ENCODE data around the gene MAB21L3.

Gene MAB21L3

DNA sequence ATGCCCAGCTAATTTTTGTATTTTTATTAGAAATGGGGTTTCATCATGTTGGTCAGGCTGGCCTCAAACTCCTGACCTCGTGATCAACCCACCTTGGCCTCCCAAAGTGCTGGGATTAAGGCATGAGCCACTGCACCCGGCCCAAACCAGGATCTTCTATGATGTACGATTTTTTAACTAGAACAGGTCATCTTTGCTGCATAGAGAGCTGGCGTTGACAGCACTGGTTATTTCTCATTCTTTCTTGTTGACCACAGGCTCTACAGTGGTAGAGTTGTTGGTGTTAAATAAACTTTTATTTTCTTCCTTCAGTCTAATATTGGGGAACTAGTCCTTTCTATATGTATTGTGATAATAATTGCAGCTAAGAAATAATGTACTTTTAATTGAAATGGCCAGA is 3.8 kb upstream of the MAB21L3 start:
- Histone ChIP-seq H3K9me3 (ENCODE audit: control insufficient read depth, low read length) (no peaks in the 10 kb centered on the region), H3K4me1 (ENCODE audit: control insufficient read depth, insufficient read depth, low read length, poor library complexity, severe bottlenecking) (no peaks in the 10 kb centered on the region), H3K27ac (ENCODE audit: low read depth, low read length, severe bottlenecking) (no peak overlapping the region), H3K4me3 (ENCODE audit: extremely low read depth, insufficient read depth, low read length, poor library complexity, severe bottlenecking) (no peak overlapping the region), H3K36me3 (ENCODE audit: control insufficient read depth, insufficient read depth, low read length) (no peaks in the 10 kb centered on the region)
- WGBS, 2 experiments (ENCODE audit: insufficient coverage in 2 of 2), result 95 to 100% methylated on average over 2 to 3 of the region's 4 CpGs

DNA sequence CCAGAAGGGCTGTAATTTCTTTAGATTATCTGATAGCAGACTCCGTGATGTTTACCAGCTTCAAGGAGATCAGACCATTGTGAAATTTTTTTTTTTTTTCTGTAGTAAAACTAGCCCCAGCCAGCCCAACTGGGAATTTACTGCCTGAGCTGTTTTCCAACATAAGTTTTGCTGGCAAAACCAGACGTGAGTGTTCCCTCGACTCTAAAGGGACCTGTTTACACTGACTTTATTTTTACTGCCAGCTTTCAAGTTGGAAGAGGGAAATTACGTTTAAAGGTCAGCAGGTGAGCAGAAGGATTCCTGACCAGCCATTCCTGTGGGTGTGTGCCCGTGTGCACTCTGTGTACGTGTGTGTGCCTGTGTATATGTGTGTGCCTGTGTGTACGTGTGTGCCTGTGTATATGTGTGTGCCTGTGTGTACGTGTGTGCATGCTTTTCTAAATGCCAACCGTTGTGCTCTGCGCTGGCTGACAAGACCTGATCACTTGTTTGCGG is 374 bp downstream of the MAB21L3 start:
- 90% methylated on average over 9 to 11 of the region's 11 CpGs for WGBS, 2 experiments (ENCODE audit: insufficient coverage in 2 of 2)
- Histone ChIP-seq H3K27ac (ENCODE audit: low read depth, low read length, severe bottlenecking) (no peak overlapping the region), H3K9me3 (ENCODE audit: control insufficient read depth, low read length) (no peaks in the 10 kb centered on the region), H3K4me3 (ENCODE audit: extremely low read depth, insufficient read depth, low read length, poor library complexity, severe bottlenecking) (no peak overlapping the region), H3K4me1 (ENCODE audit: control insufficient read depth, insufficient read depth, low read length, poor library complexity, severe bottlenecking) (peaks cover 5% of the 10 kb centered on the region), H3K36me3 (ENCODE audit: control insufficient read depth, insufficient read depth, low read length) (no peaks in the 10 kb centered on the region)

GRCh38 chr1:116112388-116113140 is 1.4 kb downstream of the MAB21L3 start:
- Histone ChIP-seq H3K27ac (ENCODE audit: low read depth, low read length, severe bottlenecking) (no peak overlapping the region), H3K36me3 (ENCODE audit: control insufficient read depth, insufficient read depth, low read length) (no peaks in the 10 kb centered on the region), H3K4me3 (ENCODE audit: extremely low read depth, insufficient read depth, low read length, poor library complexity, severe bottlenecking) (no peak overlapping the region), H3K9me3 (ENCODE audit: control insufficient read depth, low read length) (no peaks in the 10 kb centered on the region), H3K4me1 (ENCODE audit: control insufficient read depth, insufficient read depth, low read length, poor library complexity, severe bottlenecking) (peaks cover 5% of the 10 kb centered on the region)
- WGBS, 2 experiments (ENCODE audit: insufficient coverage in 2 of 2), result 84 to 92% methylated on average over 3 of the region's 4 CpGs

DNA sequence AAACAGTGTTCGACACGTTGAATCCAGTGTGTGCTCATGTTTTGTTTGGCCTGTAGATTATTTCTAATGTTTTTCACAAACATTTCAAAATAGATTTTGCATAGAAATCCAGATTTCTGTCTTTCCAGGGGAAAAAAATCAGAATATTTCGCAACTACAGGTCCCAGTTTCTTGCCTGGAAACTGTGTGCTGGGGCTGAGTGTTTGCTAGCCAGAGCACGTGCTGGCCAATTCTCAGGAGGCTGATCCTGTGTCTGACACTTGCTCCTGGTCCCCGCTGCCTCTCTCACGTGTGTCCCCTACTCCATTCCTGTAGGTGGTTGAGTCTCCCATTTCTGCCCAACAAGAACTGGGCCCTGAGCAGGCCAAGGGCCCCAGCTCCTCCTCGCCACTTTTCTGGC is 2.4 kb downstream of the MAB21L3 start:
- H3K4me3 ChIP-seq (ENCODE audit: extremely low read depth, insufficient read depth, low read length, poor library complexity, severe bottlenecking), result no peak overlapping the region
- H3K27ac ChIP-seq (ENCODE audit: low read depth, low read length, severe bottlenecking), result no peak overlapping the region
- no peaks in the 10 kb centered on the region for H3K9me3 ChIP-seq (ENCODE audit: control insufficient read depth, low read length)
- 95% methylated on average over 2 of the region's 7 CpGs; no CpG with 5 or more reads in 1 of the 2 experiments for WGBS, 2 experiments (ENCODE audit: insufficient coverage in 2 of 2)
- peaks cover 5% of the 10 kb centered on the region for H3K4me1 ChIP-seq (ENCODE audit: control insufficient read depth, insufficient read depth, low read length, poor library complexity, severe bottlenecking)
- no peaks in the 10 kb centered on the region for H3K36me3 ChIP-seq (ENCODE audit: control insufficient read depth, insufficient read depth, low read length)

DNA sequence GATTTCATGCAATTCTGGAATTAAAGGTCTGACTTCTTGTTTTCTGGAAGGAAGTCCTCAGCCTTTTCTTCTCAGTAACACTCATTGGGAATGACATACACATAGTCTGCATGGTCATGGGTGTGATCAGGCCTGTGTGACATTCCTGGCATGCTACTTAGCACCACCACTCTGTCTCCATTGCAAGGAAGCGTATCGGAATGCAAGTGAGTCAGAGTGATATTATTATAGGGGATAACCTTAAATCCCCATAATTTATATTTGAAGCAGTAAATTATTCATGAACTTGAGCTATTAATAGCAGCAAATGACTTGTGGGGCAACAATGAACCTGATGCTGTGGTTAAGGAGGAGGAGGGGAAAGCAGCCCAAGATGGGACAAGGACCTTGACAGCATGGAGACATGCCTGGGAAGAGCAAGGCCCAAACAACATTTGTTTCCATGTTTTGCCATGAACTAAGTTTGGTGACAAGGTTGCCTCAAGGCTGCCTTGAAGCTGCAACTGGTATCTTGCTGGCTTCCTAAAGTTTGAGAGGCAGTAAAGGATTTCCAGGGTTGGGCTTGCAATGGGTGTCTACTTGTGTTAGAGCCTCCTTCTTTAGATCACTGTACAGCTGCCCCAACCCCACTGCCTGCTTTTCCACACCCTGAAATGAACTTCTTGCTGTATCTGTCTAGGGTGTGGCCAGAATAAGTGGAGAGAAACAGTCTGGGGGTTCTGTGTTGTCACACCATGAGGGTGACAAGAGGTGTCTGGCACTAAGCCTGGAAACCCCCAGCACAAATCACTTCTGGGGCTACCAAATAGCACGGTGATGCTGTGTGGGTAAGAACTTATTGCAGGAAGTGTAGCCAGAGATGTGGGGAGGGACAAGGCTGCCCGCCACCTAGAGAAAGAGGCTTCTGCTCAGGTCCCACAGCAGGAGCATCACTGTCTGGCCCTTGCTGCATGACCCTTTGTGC is 4.6 kb downstream of the MAB21L3 start:
- no peak overlapping the region for H3K27ac ChIP-seq (ENCODE audit: low read depth, low read length, severe bottlenecking)
- no peaks in the 10 kb centered on the region for H3K36me3 ChIP-seq (ENCODE audit: control insufficient read depth, insufficient read depth, low read length)
- H3K9me3 ChIP-seq (ENCODE audit: control insufficient read depth, low read length), result no peaks in the 10 kb centered on the region
- peaks cover 5% of the 10 kb centered on the region for H3K4me1 ChIP-seq (ENCODE audit: control insufficient read depth, insufficient read depth, low read length, poor library complexity, severe bottlenecking)
- H3K4me3 ChIP-seq (ENCODE audit: extremely low read depth, insufficient read depth, low read length, poor library complexity, severe bottlenecking), result no peak overlapping the region
- WGBS, 2 experiments (ENCODE audit: insufficient coverage in 2 of 2), result 92% methylated on average over 1 to 2 of the region's 4 CpGs

GRCh38 chr1:116118471-116118870 is 7.3 kb downstream of the MAB21L3 start:
- Histone ChIP-seq H3K4me3 (ENCODE audit: extremely low read depth, insufficient read depth, low read length, poor library complexity, severe bottlenecking) (no peak overlapping the region), H3K4me1 (ENCODE audit: control insufficient read depth, insufficient read depth, low read length, poor library complexity, severe bottlenecking) (peaks cover 8% of the 10 kb centered on the region), H3K36me3 (ENCODE audit: control insufficient read depth, insufficient read depth, low read length) (no peaks in the 10 kb centered on the region), H3K9me3 (ENCODE audit: control insufficient read depth, low read length) (no peaks in the 10 kb centered on the region), H3K27ac (ENCODE audit: low read depth, low read length, severe bottlenecking) (no peak overlapping the region)
- WGBS, 2 experiments (ENCODE audit: insufficient coverage in 2 of 2), result 90 to 100% methylated on average over 2 to 3 of the region's 3 CpGs

GRCh38 chr1:116119876-116120275 is 8.7 kb downstream of the MAB21L3 start:
- Histone ChIP-seq H3K27ac (ENCODE audit: low read depth, low read length, severe bottlenecking) (no peak overlapping the region), H3K9me3 (ENCODE audit: control insufficient read depth, low read length) (no peaks in the 10 kb centered on the region), H3K4me1 (ENCODE audit: control insufficient read depth, insufficient read depth, low read length, poor library complexity, severe bottlenecking) (peaks cover 8% of the 10 kb centered on the region), H3K36me3 (ENCODE audit: control insufficient read depth, insufficient read depth, low read length) (no peaks in the 10 kb centered on the region), H3K4me3 (ENCODE audit: extremely low read depth, insufficient read depth, low read length, poor library complexity, severe bottlenecking) (no peak overlapping the region)
- WGBS, 2 experiments (ENCODE audit: insufficient coverage in 2 of 2), result 88 to 90% methylated on average over 3 of the region's 3 CpGs

DNA sequence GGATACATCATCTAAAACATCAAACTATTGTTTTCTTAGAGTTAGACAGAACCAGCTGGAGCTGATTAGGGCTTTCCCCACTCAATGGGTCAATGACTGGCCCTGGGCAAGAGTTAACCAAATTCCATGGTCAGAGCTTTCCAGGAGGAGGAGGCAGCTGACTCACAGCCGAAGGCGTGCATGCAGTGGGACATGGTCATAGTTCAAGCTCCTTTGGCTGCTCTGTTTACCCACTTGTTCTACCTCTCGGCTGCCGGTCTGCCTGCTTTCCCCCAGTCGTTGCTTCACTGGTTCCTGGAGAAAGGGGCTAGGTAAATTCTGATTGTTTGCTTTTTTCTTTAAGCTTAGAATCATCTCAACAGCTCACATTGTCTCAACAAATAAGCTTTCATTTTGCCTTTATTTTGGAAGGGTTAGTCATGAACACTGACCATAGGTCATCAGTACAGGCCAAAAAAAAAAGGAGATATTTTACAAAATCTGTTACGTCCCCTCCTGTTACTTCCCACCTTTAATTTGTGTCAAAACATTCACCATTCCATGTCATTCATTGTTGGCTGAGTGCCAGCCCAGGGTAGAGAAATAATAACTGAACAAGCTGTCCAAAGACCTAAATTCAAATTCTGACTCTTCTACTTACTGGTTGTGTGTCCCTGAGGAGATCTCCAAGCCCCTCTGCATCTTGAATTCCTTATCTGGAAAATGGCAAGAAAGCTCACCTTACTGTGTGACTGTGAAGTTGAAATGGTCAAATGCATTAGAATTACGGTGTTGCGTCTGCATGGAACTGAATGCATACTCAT is 12.0 kb downstream of the MAB21L3 start:
- Histone ChIP-seq H3K9me3 (ENCODE audit: control insufficient read depth, low read length) (no peaks in the 10 kb centered on the region), H3K4me3 (ENCODE audit: extremely low read depth, insufficient read depth, low read length, poor library complexity, severe bottlenecking) (no peak overlapping the region), H3K36me3 (ENCODE audit: control insufficient read depth, insufficient read depth, low read length) (no peaks in the 10 kb centered on the region), H3K27ac (ENCODE audit: low read depth, low read length, severe bottlenecking) (no peak overlapping the region), H3K4me1 (ENCODE audit: control insufficient read depth, insufficient read depth, low read length, poor library complexity, severe bottlenecking) (peaks cover 3% of the 10 kb centered on the region)
- WGBS, 2 experiments (ENCODE audit: insufficient coverage in 2 of 2), result 79 to 84% methylated on average over 4 to 5 of the region's 8 CpGs

DNA sequence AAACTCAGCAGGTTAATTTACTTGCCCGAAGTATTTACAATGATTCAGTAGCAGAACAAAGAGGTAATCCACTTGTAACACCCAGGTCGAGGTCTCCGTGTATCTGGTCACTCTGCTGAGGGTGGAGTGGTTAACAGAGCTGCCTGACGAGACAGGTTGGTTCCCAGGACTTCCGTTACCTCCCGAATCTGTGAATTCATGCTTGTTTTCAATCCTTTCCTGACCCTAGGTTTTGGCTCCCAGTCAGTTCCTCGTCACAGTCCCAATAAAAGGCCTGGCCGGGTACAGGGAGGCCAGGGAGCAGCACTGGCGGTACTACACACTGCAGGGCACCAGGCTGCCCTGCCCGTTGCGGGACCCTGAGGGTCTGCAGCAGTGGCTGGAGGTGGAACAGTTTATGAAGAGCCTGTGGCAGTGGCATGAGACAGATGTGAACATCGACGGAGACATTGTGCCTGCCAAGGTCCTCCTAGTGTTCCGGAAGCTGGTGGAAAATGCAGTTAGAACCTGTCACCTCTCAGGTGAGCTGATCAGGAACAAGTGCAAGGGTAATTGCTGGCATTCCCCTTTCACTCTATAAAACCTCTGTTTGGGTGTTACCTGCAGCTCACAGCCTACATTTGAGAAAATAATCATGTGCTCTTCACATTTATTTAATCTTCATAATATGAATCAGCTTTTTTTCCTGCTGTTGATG is 12.8 kb downstream of the MAB21L3 start:
- Histone ChIP-seq H3K9me3 (ENCODE audit: control insufficient read depth, low read length) (no peaks in the 10 kb centered on the region), H3K27ac (ENCODE audit: low read depth, low read length, severe bottlenecking) (no peak overlapping the region), H3K36me3 (ENCODE audit: control insufficient read depth, insufficient read depth, low read length) (no peaks in the 10 kb centered on the region), H3K4me1 (ENCODE audit: control insufficient read depth, insufficient read depth, low read length, poor library complexity, severe bottlenecking) (peaks cover 3% of the 10 kb centered on the region), H3K4me3 (ENCODE audit: extremely low read depth, insufficient read depth, low read length, poor library complexity, severe bottlenecking) (no peak overlapping the region)
- 91 to 94% methylated on average over 10 to 13 of the region's 14 CpGs for WGBS, 2 experiments (ENCODE audit: insufficient coverage in 2 of 2)

GRCh38 chr1:116125758-116126157 is 14.6 kb downstream of the MAB21L3 start:
- H3K4me3 ChIP-seq (ENCODE audit: extremely low read depth, insufficient read depth, low read length, poor library complexity, severe bottlenecking), result no peak overlapping the region

More at GRCh38 chr1:116125758-116126157, 14.6 kb downstream of the MAB21L3 start:
- 73 to 92% methylated on average over 2 to 5 of the region's 5 CpGs for WGBS, 2 experiments (ENCODE audit: insufficient coverage in 2 of 2)
- H3K36me3 ChIP-seq (ENCODE audit: control insufficient read depth, insufficient read depth, low read length), result no peaks in the 10 kb centered on the region
- H3K9me3 ChIP-seq (ENCODE audit: control insufficient read depth, low read length), result no peaks in the 10 kb centered on the region
- peaks cover 3% of the 10 kb centered on the region for H3K4me1 ChIP-seq (ENCODE audit: control insufficient read depth, insufficient read depth, low read length, poor library complexity, severe bottlenecking)
- H3K27ac ChIP-seq (ENCODE audit: low read depth, low read length, severe bottlenecking), result no peak overlapping the region

Measured in mesodermal cell (in vitro differentiated cells).